SK-N-MC (cell line): ENCODE data around the gene GFRA1.

Experiments used
- DNase-seq: peaks from one replicate; pipeline ENCODE4 v3.0.0-alpha.2; 2011; ENCODE audit warnings: low read depth, low spot score
- H3K27ac ChIP-seq: fragments of 200-600 bp; sonication (generic); 2 replicates; pipeline ENCODE4 v1.5.1; 2016; ENCODE audit warnings: mixed run types
- H3K36me3 ChIP-seq: fragments of 200-600 bp; sonication (generic); 2 replicates; pipeline ENCODE4 v1.6.1; 2017; ENCODE audit warnings: antibody characterized with exemption, low read length, mixed read lengths; ENCODE audit not compliant: insufficient read depth
- H3K4me3 ChIP-seq: fragments of 200-600 bp; sonication (generic); 2 replicates; pipeline ENCODE4 v1.5.1; 2016
- H3K9ac ChIP-seq: fragments of 200-600 bp; sonication (generic); 2 replicates; pipeline ENCODE4 v1.8.0; 2017; ENCODE audit warnings: mixed run types, mixed read lengths; ENCODE audit not compliant: insufficient read length
- H3K9me3 ChIP-seq: fragments of 200-600 bp; sonication (generic); 2 replicates; pipeline ENCODE4 v1.6.1; 2017; ENCODE audit warnings: low read depth, mild to moderate bottlenecking, antibody characterized with exemption, low read length, moderate library complexity, mixed read lengths
- EZH2 ChIP-seq: fragments of 200-600 bp; sonication (generic); IDR thresholded peaks from one replicate; pipeline ENCODE4 v1.6.1; 2017; ENCODE audit warnings: antibody characterized with exemption
- FOXP2 ChIP-seq: optimal IDR thresholded peaks from 2 replicates; pipeline ENCODE3; 2011; ENCODE audit warnings: mild to moderate bottlenecking, moderate library complexity; ENCODE audit not compliant: insufficient read depth; ENCODE audit errors: extremely low read length, control extremely low read depth
- POLR2AphosphoS5 ChIP-seq: IDR thresholded peaks from 2 replicates; pipeline ENCODE4 v1.6.1; 2012; ENCODE audit warnings: mild to moderate bottlenecking, low read depth, low read length, borderline replicate concordance

Gene GFRA1

DNA sequence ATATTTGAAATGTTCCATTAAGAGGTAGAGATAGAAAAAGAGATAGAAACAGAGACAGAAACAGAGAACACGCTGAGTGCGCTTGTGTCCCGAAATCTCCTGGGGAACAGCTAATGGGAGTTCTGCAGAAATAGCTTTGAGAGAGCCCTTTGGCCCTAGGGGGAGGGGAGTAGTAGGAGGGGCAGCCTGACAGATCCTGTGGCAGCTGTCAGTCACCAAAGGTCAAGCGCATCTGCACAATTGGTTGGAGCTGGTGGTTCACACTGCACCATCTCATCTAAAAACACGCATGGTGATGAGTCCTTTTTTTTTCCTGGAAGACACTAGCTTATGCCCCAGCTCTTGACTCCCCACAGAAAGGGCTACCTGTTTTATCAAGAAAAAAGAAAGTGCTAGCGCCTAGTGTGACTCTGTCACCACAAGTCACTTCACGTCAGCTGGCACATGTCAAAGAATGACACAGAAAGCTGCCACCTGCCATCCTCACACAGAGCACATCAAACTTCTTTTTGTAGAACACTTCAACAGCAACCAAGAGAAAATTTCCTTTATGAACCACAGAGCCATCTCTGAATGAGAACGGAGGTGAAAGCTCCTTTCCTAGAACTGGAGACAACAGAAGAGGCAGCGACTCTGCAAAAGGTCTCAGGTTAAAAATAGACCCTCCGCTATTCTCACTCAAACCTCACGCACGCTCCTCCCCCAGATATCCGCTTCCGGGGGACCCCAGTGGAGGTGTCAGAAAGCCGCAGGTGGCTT, 125.7 kb downstream of the GFRA1 start:
- H3K4me3 ChIP-seq = no peak overlapping the region
- H3K36me3 ChIP-seq = no peaks in the 10 kb centered on the region
- no peak for DNase-seq
- TF ChIP-seq EZH2 (no peak), POLR2AphosphoS5 (no peak), FOXP2 (no peak)
- no peaks in the 10 kb centered on the region for H3K9me3 ChIP-seq
- no peak overlapping the region for H3K9ac ChIP-seq
- no peak overlapping the region for H3K27ac ChIP-seq

DNA sequence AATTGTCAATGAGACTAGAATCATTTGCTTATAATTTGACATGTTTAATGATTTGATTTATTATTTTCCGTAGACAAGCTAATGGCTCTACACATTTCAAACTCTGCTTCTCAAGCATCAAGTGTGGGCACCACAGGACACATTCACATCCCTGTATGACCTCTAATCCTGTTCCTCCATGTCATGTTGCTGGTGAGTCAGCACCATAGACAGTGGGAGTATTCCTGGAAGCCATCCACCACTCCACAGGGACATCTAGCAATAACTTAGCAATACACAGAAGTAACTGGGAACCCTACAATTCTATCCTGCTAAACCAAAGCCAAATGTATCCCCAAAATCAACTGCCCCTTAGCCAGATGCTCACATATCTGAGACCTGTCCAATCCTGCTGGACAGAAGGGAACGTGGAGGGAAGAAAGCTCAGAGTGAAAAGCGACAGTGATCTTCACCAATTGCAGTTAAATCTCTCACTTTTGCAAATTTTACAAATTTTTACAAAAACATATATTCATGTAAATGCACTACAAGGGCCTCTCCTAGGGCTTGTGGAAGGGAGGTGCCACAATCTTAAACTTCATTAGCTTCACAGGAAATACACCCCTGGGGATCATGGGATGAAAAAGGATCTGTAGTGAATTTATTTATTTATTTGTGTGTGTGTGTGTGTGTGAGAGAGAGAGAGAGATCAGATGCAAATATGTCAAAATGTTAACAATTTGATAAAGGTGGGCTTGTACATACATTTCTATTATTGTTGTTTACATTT, 126.5 kb downstream of the GFRA1 start:
- no peak for TF ChIP-seq EZH2
- no peak for TF ChIP-seq FOXP2
- TF ChIP-seq POLR2AphosphoS5 = no peak
- no peak overlapping the region for H3K9ac ChIP-seq
- no peak for DNase-seq
- H3K4me3 ChIP-seq = no peak overlapping the region
- no peaks in the 10 kb centered on the region for H3K36me3 ChIP-seq
- H3K27ac ChIP-seq = no peak overlapping the region
- no peaks in the 10 kb centered on the region for H3K9me3 ChIP-seq

DNA sequence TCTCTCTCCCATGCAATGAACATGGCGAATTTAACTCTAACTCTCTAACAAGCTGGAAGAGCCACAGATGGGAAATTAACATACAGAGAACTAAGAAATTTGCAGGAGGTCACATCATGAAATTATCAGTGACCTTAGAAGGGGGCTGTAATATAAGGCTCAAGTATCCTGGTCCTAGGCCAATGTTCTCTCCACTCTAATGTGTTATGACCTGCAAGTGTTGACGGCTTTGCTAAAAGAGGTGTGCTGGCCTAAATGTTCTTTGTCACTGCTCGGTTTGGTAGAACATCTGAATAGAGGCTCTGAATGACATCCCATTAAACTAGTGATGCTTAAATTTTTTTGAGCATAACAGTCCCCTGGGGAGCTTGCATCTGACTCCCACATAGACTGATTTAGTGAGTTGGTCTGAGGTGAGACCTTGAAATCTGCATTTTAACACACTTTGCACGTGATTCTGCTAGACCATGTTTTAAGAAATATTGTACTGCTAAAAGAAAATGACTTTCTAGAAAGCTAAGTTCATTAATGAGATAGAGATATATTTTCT, 129.3 kb downstream of the GFRA1 start:
- no peak for DNase-seq
- TF ChIP-seq POLR2AphosphoS5 (no peak), EZH2 (no peak), FOXP2 (no peak)
- no peak overlapping the region for H3K27ac ChIP-seq
- H3K9me3 ChIP-seq = no peaks in the 10 kb centered on the region
- no peaks in the 10 kb centered on the region for H3K36me3 ChIP-seq
- H3K9ac ChIP-seq = no peak overlapping the region
- H3K4me3 ChIP-seq = no peak overlapping the region

DNA sequence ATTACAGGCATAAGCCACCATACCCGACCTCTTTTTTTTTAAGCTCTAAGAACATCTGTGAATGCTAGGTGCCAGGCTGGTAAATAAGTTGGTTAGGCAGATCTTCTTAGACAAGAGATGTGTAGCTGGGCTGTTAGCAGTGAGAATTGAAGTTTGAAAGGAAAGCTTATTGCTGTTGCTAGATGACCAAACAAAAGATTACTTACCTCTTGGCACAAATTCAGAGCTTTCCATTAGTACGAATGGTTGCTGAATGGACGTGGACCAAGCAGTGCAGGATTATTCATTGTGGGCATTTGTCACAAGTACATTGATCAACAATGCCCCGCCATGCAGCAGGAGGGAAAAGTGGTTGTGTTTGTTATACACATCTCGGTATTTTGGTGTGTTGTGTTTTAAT, 131.2 kb downstream of the GFRA1 start:
- DNase-seq = no peak
- TF ChIP-seq FOXP2 (no peak), POLR2AphosphoS5 (no peak), EZH2 (no peak)
- H3K9me3 ChIP-seq = no peaks in the 10 kb centered on the region
- no peaks in the 10 kb centered on the region for H3K36me3 ChIP-seq
- H3K9ac ChIP-seq = no peak overlapping the region
- no peak overlapping the region for H3K4me3 ChIP-seq
- no peak overlapping the region for H3K27ac ChIP-seq

DNA sequence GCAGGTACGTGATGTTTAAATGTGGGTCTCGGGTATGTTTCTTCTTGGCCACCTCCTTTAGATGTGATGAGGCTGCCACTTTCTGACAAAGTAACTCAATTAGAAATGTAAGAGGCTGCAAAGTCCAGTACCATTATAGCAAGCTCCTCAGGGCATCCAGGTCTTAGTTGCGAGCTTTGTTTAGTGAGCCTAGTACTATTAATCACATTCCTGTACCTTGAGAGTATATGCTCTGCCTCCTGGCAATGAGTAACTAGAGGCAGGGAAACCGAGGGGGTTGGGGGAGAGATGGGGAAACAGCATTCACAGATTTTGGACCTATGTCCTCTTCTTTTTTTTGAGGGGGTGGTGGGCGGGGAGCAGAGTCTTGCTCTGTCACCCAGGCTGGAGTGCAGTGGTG, 131.8 kb downstream of the GFRA1 start:
- no peaks in the 10 kb centered on the region for H3K36me3 ChIP-seq
- H3K9me3 ChIP-seq = no peaks in the 10 kb centered on the region
- no peak overlapping the region for H3K27ac ChIP-seq
- H3K9ac ChIP-seq = no peak overlapping the region
- no peak overlapping the region for H3K4me3 ChIP-seq
- TF ChIP-seq FOXP2 (no peak), EZH2 (no peak), POLR2AphosphoS5 (no peak)
- DNase-seq = no peak

DNA sequence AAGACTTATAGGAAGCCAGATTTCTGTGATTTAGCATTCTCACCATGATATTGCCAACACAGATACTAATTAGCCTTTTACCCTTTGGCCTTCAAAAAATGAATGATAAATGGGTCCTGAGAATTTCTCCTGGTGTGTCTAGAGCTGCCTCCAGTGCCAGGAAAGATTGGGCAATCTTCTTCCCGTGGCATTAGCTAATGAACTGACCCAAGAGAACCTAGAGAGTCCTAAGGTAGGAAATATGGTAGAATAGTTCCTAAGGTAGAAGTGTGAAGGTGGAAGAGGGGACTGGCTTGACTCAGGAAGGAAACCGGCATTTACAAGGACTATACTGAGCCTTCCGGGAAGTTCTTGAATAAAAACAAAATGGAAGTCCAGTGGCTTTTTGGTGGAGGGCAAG, 133.1 kb downstream of the GFRA1 start:
- Histone ChIP-seq H3K4me3 (no peak overlapping the region), H3K36me3 (no peaks in the 10 kb centered on the region), H3K27ac (no peak overlapping the region), H3K9me3 (no peaks in the 10 kb centered on the region), H3K9ac (no peak overlapping the region)
- DNase-seq = no peak
- TF ChIP-seq FOXP2 (no peak), POLR2AphosphoS5 (no peak), EZH2 (no peak)

DNA sequence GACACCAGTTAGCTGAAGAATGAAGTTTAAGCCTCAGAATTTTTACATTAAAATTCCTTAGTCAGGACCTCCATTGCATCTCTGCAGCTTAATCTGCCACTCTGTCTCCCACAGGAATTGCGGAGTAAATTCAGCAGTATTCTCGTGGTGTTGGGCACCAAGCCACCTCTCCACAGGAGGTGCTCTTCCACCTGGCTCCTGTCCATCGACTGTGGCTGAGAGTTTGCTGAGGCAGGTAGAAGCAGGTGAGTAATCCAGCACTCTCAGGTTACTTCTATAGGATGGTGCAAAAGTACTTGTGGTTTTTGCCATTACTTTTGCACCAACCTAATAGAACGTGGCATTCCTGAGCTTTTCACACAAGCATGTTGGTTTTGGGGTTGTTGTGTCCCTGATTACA, 134.1 kb downstream of the GFRA1 start:
- Histone ChIP-seq H3K9me3 (no peaks in the 10 kb centered on the region), H3K36me3 (no peaks in the 10 kb centered on the region), H3K27ac (no peak overlapping the region), H3K9ac (no peak overlapping the region), H3K4me3 (no peak overlapping the region)
- TF ChIP-seq FOXP2 (no peak), POLR2AphosphoS5 (no peak), EZH2 (no peak)
- no peak for DNase-seq

DNA sequence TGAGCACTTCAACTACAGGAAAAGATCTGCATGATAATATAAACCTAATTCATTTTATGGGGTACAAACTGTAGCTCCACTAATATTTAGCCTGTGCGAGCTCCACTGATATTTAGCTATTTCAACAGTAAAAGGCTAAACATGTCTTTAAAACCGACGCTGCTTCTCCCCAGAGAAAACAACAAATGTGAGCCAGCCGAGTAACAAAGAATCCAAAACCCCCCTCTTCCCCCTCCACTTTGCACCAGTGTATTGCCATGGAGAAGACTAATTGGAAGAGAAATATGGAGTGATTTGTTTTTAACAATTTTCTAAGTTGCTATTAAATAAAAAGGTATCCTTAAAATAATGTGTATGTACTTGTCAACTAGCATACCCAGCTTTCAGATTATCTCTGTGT, 136.7 kb downstream of the GFRA1 start:
- no peak for TF ChIP-seq FOXP2
- TF ChIP-seq EZH2 = no peak
- no peak for TF ChIP-seq POLR2AphosphoS5
- no peak overlapping the region for H3K4me3 ChIP-seq

More for the DNA sequence above, 136.7 kb downstream of the GFRA1 start:
- Histone ChIP-seq H3K27ac (no peak overlapping the region), H3K36me3 (no peaks in the 10 kb centered on the region), H3K9me3 (no peaks in the 10 kb centered on the region), H3K9ac (no peak overlapping the region)
- no peak for DNase-seq
